K562 (cell line): ENCODE measurements around the gene SHB. TPM values are rescaled to one million over a fixed set of nuclear protein-coding genes. Genes with fewer than 3 reads are reported as not detected.
A peak's percentile ranks its signal among the peaks of the same experiment; 100 is the strongest.

Experiments
- ATAC-seq: fragments of 200-7000 bp; cut with Tn5 transposase; 3 replicates; pipeline ENCODE4 v1.9.1; 2020; ENCODE audit warnings: moderate library complexity
- BruUV-seq: library from RNA; stranded (reverse); fragments of 400-500 nt; replicated peaks from 2 replicates; lab custom pipeline; 2021; lab: Mats Ljungman, UMichigan
- CTCF ChIA-PET: fragments of 300-600 bp; formaldehyde crosslinking; extraction: SDS; loops from one replicate; lab custom pipeline; 2021; ENCODE audit warnings: low intra/inter-chr PET ratio; lab: Yijun Ruan, JAX
- POLR2A ChIA-PET: fragments of 300-600, 350-650 bp; sonication (Branson Sonifier 250); formaldehyde crosslinking; extraction: SDS; loops from one replicate; lab custom pipeline; 2021; ENCODE audit warnings: antibody characterized with exemption, inconsistent platforms; lab: Yijun Ruan, JAX
- DNase-seq, 4 experiments: peaks; one replicate each; pipeline versions ENCODE4 v3.0.0 to v3.0.0-alpha.2; 2011 to 2018; ENCODE audit warnings: low spot score in 3 of 4, mixed read lengths in 3 of 4; ENCODE audit errors: extremely low read depth in 1 of 4
- FAIRE-seq: peaks from 2 replicates; lab custom pipeline; 2011; peaks lifted over from hg19 to GRCh38; lab: Jason Lieb, UNC
- H2AFZ ChIP-seq: 2 replicates; pipeline ENCODE4 v1.6.0; 2011; ENCODE audit warnings: low read depth, low read length, control low read depth, inconsistent platforms
- H3K27ac ChIP-seq: fragments of 200-600 bp; 3 replicates; pipeline ENCODE4 v1.8.0; 2011; ENCODE audit warnings: low read depth, mild to moderate bottlenecking, control low read depth, inconsistent platforms, low read length, moderate library complexity, mixed read lengths; ENCODE audit errors: extremely low read depth
- H3K27me3 ChIP-seq, 2 experiments: fragments of 300-600 bp in 1 of 2; 2 replicates in 1 of 2; 3 replicates in 1 of 2; pipeline versions ENCODE4 v1.6.0 to v1.8.0; 2011; ENCODE audit warnings: inconsistent platforms in 2 of 2, low read length in 2 of 2, mild to moderate bottlenecking in 1 of 2, mixed read lengths in 1 of 2, moderate library complexity in 1 of 2; ENCODE audit not compliant: control insufficient read depth in 2 of 2, insufficient read depth in 2 of 2
- H3K36me3 ChIP-seq: fragments of 300-600 bp; 3 replicates; pipeline ENCODE4 v1.8.0; 2011; ENCODE audit warnings: mild to moderate bottlenecking, low read length, inconsistent platforms; ENCODE audit not compliant: control insufficient read depth, insufficient read depth
- H3K4me1 ChIP-seq, 2 experiments: fragments of 200-600 bp in 1 of 2; replicated peaks in 1 of 2; 2 replicates in 1 of 2; 3 replicates in 1 of 2; pipeline versions ENCODE4 v1.5.1 to v1.8.0; 2011; ENCODE audit warnings: inconsistent platforms in 2 of 2, low read length in 2 of 2, mild to moderate bottlenecking in 1 of 2, mixed read lengths in 1 of 2, moderate library complexity in 1 of 2; ENCODE audit not compliant: control insufficient read depth in 2 of 2, insufficient read depth in 2 of 2
- H3K4me2 ChIP-seq: 2 replicates; pipeline ENCODE4 v1.6.1; 2011; ENCODE audit warnings: low read length, control low read depth, inconsistent platforms, mixed read lengths; ENCODE audit not compliant: insufficient read depth
- H3K4me3 ChIP-seq: fragments of 200-600 bp; sonication (generic), shearing (Covaris generic); 2 replicates; pipeline ENCODE4 v1.5.1; 2016; ENCODE audit warnings: control low read depth, inconsistent platforms
- H3K79me2 ChIP-seq: fragments of 200-600 bp; 3 replicates; pipeline ENCODE4 v1.8.0; 2011; ENCODE audit warnings: low read length, inconsistent platforms; ENCODE audit not compliant: control insufficient read depth, insufficient read depth
- H3K9ac ChIP-seq, 2 experiments: 2 replicates each; pipeline versions ENCODE4 v1.6.0 to v1.6.1; 2011; ENCODE audit warnings: low read depth in 2 of 2, low read length in 2 of 2, control low read depth in 1 of 2, inconsistent platforms in 1 of 2, mild to moderate bottlenecking in 1 of 2, mixed read lengths in 1 of 2; ENCODE audit not compliant: insufficient read depth in 1 of 2
- H3K9me1 ChIP-seq: one replicate; pipeline ENCODE4 v1.6.0; 2011; ENCODE audit warnings: inconsistent platforms, mild to moderate bottlenecking, low read length, moderate library complexity; ENCODE audit not compliant: control insufficient read depth, insufficient read depth
- H3K9me3 ChIP-seq: replicated peaks from 2 replicates; pipeline ENCODE4 v1.5.1; 2011; ENCODE audit warnings: low read depth, low read length, inconsistent platforms; ENCODE audit not compliant: control insufficient read depth, insufficient read depth
- H4K20me1 ChIP-seq: replicated peaks from 2 replicates; pipeline ENCODE4 v1.6.1; 2011; ENCODE audit warnings: low read length, inconsistent platforms, mixed read lengths; ENCODE audit not compliant: control insufficient read depth, insufficient read depth
- ATF2 ChIP-seq: sonication (generic); formaldehyde crosslinking; IDR thresholded peaks from 2 replicates; pipeline ENCODE4 v1.8.1; 2022; ENCODE audit warnings: missing genetic modification reagents
- CLOCK ChIP-seq: fragments of 250-450 bp; sonication (Bioruptor Pico); IDR thresholded peaks from 2 replicates; pipeline ENCODE4 v1.4.0; 2020; ENCODE audit warnings: mild to moderate bottlenecking, moderate library complexity, borderline replicate concordance
- CSDE1 ChIP-seq, 2 experiments: fragments of 450-650 bp; IDR thresholded peaks; 2 replicates each; pipeline ENCODE4 v1.6.1; 2016; ENCODE audit warnings: mild to moderate bottlenecking in 1 of 2
- EP400 ChIP-seq: fragments of 450-650 bp; IDR thresholded peaks from 2 replicates; pipeline ENCODE4 v1.6.1; 2017; ENCODE audit warnings: antibody characterized with exemption, mild to moderate bottlenecking, moderate library complexity
- JUND ChIP-seq, 2 experiments: IDR thresholded peaks; 2 replicates in 1 of 2; 3 replicates in 1 of 2; pipeline ENCODE4 v1.6.1; 2011; ENCODE audit warnings: borderline replicate concordance in 2 of 2, low read depth in 2 of 2, low read length in 2 of 2, improper control_type of control experiment in 1 of 2, missing biosample characterization in 1 of 2, missing genetic modification characterization in 1 of 2, missing genetic modification reagents in 1 of 2
- NR2C2 ChIP-seq, 2 experiments: fragments of 200-800 bp in 1 of 2; sonication (Bioruptor generic) in 1 of 2; sonication (generic) in 1 of 2; formaldehyde crosslinking in 1 of 2; IDR thresholded peaks; 2 replicates each; pipeline versions ENCODE4 v1.6.1 to v1.8.0; 2016 to 2022; ENCODE audit warnings: mild to moderate bottlenecking in 1 of 2, missing compliant biosample characterization in 1 of 2, missing genetic modification characterization in 1 of 2, missing genetic modification reagents in 1 of 2
- POLR2B ChIP-seq: fragments of 450-650 bp; IDR thresholded peaks from 2 replicates; pipeline ENCODE4 v1.6.1; 2018; ENCODE audit warnings: low read depth; ENCODE audit not compliant: partially characterized antibody
- RNF219 ChIP-seq: fragments of 250-450 bp; sonication (Bioruptor Pico); IDR thresholded peaks from 2 replicates; pipeline ENCODE4 v1.5.0; 2022; ENCODE audit warnings: mild to moderate bottlenecking
- ZBTB12 ChIP-seq: fragments of 250-450 bp; sonication (Bioruptor Pico); IDR thresholded peaks from 2 replicates; pipeline ENCODE4 v1.4.0; 2020
- ZNF589 ChIP-seq: fragments of 200-800 bp; sonication (Bioruptor generic); IDR thresholded peaks from 2 replicates; pipeline ENCODE4 v1.6.1; 2016; ENCODE audit warnings: low read depth, missing genetic modification characterization, missing compliant biosample characterization
- WGBS: fragments of 100-300 bp; shearing (Covaris generic); methylation state at CpG from one replicate; pipeline ENCODE4 v1.1.6; 2016; ENCODE audit warnings: low coverage, mixed read lengths; ENCODE audit not compliant: insufficient coverage; ENCODE audit errors: missing lambda C conversion rate; 5-methylcytosine and 5-hydroxymethylcytosine counted together
- in situ Hi-C: fragments of 300-500 bp; cut with MboI; formaldehyde crosslinking; loops from 4 replicates; pipeline ENCODE4 v1.15.0; 2018; ENCODE audit warnings: inconsistent platforms, mixed read lengths
- intact Hi-C: fragments of 100-400 bp; cut with micrococcal nuclease; formaldehyde crosslinking; loops from 2 replicates; pipeline ENCODE4 v1.14.2; 2022
- polyA plus RNA-seq, 8 experiments: library from polyadenylated mRNA; depleted of rRNA in 4 of 8; stranded (reverse) in 5 of 8; unstranded in 3 of 8; fragments of >200 nt; fragmentation: Nextera tagmentation in 2 of 8; fragmentation: Illumina TruSeq in 1 of 8; extraction: Ambion mirVana in 2 of 8; extraction: Trizol in 1 of 8; gene quantifications; 2 replicates each; pipeline versions ENCODE4 v1.2.1 to v1.2.3, GENCODE V29; 2011 to 2014; ENCODE audit warnings: inconsistent platforms in 1 of 8, missing spikeins in 1 of 8
- total RNA-seq, 7 experiments: library from RNA; depleted of rRNA in 6 of 7; stranded (reverse); fragments of >200 nt in 6 of 7; fragmentation: Illumina TruSeq in 2 of 7; extraction: Trizol in 2 of 7; gene quantifications; 2 replicates each; pipeline versions ENCODE4 v1.2.1 to v1.2.3, GENCODE V29; 2011 to 2021; ENCODE audit warnings: low replicate concordance in 1 of 7

The SHB gene
- total and polyA plus RNA-seq, 9 of the 15 experiments (the other 6 are each of a cell fraction or from before 2014, with no cell fraction given): 0.78 to 16.0 (median 5.3) TPM

- no peaks in the 10 kb centered on the region for H3K79me2 ChIP-seq
- ATAC-seq: no peak
- ChIA-PET CTCF (no interaction called here), POLR2A (interaction anchor here (0.8 to 1.1 kb wide), 2 partner anchors 10 to 111 kb away, joined by 3 read pairs; no protein-coding TSS in a partner anchor)
- no peak overlapping the region for H2AFZ ChIP-seq
- peaks cover 5% of the 10 kb centered on the region for H3K9me1 ChIP-seq
- no peaks in the 10 kb centered on the region for H3K27me3 ChIP-seq
- peaks cover 6% of the 10 kb centered on the region; the same call in 1 of the 2 replicates for H4K20me1 ChIP-seq
- peaks cover 5% of the 10 kb centered on the region; the same call in 1 of the 3 replicates for H3K36me3 ChIP-seq
- peak overlapping the region in 1 of 2 experiments; percentile 70; a peak in 2 of 4 replicates for H3K9ac ChIP-seq
- in situ Hi-C loops (no loop called here), intact Hi-C loops (loop anchor here (5.0 kb wide), 1 partner anchor 479 kb away; no protein-coding TSS in a partner anchor)
- FAIRE-seq: no peak
- H3K9me3 ChIP-seq: no peaks in the 10 kb centered on the region
- DNase-seq: no peak
- no peak overlapping the region for H3K4me2 ChIP-seq
- no TSS peak for BruUV-seq
- peaks cover 0 to 12% of the 10 kb centered on the region in 2 experiments; a peak in 3 of 5 replicates for H3K4me1 ChIP-seq
- H3K27ac ChIP-seq: no peak overlapping the region
- WGBS: 81% methylated on average over 20 of the region's 20 CpGs
- H3K4me3 ChIP-seq: no peak overlapping the region
- TF ChIP-seq JUND (IDR thresholded peaks at IDR 0.05; ENCODE audit: borderline replicate concordance, low read depth, low read length): no peak
- TF ChIP-seq JUND (tag; IDR thresholded peaks at IDR 0.05; ENCODE audit: borderline replicate concordance, low read depth, low read length): no peak
- TF ChIP-seq CSDE1 (IDR thresholded peaks at IDR 0.05): no peak
- TF ChIP-seq RNF219 (CRISPR knock-in tag): no peak
- no peak for TF ChIP-seq ATF2 (CRISPR knock-in tag)
- no peak for TF ChIP-seq NR2C2 (CRISPR knock-in tag; IDR thresholded peaks at IDR 0.05)
- no peak for TF ChIP-seq NR2C2 (tag; IDR thresholded peaks at IDR 0.05)
- TF ChIP-seq CLOCK: no peak
- no peak for TF ChIP-seq ZNF589
- no peak for TF ChIP-seq EP400
- TF ChIP-seq POLR2B: no peak
- no peak for TF ChIP-seq ZBTB12
Observed at GRCh38 chr9:37928552-37929430, 140.2 kb downstream of the SHB start.
